ENCODE data around the gene TMEM184C. TPM values are rescaled to one million over a fixed set of nuclear protein-coding genes. Genes with fewer than 3 reads are reported as not detected.

TMEM184C gene
- total RNA-seq, 1 donor from 2014 or later, result 31.3 TPM

DNA sequence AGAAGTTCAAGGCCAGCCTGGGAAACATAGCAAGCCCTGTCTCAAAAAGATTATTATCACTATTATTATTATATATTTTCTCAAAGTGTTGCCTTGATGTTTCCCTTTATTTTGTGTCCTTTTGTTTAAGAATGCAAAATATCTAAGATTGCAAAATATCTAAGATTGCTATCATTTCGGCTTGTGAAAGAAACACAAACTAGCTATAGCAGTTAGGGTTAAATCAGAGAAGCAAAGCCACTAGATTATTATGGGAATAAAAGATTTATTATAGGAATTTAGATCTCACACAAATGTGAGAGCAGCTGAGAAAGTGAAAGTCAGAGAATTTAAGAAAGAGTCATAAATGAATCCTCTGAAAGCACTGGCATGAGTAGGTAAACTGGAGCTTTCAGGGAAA is 18.0 kb upstream of the TMEM184C start:
- TF ChIP-seq, protein P1, sequence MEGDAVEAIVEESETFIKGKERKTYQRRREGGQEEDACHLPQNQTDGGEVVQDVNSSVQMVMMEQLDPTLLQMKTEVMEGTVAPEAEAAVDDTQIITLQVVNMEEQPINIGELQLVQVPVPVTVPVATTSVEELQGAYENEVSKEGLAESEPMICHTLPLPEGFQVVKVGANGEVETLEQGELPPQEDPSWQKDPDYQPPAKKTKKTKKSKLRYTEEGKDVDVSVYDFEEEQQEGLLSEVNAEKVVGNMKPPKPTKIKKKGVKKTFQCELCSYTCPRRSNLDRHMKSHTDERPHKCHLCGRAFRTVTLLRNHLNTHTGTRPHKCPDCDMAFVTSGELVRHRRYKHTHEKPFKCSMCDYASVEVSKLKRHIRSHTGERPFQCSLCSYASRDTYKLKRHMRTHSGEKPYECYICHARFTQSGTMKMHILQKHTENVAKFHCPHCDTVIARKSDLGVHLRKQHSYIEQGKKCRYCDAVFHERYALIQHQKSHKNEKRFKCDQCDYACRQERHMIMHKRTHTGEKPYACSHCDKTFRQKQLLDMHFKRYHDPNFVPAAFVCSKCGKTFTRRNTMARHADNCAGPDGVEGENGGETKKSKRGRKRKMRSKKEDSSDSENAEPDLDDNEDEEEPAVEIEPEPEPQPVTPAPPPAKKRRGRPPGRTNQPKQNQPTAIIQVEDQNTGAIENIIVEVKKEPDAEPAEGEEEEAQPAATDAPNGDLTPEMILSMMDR (IDR thresholded peaks at IDR 0.05), result no peak
- DNase-seq, result no peak
- ATAC-seq, result no peak
- no peak overlapping the region for H3K27ac ChIP-seq
- no peaks in the 10 kb centered on the region for H3K9me3 ChIP-seq
- H3K27me3 ChIP-seq, result no peaks in the 10 kb centered on the region
- H3K4me3 ChIP-seq, result no peak overlapping the region
- intact Hi-C loops (cut with DNase I), result no loop called here
- no peaks in the 10 kb centered on the region for H3K4me1 ChIP-seq
- H3K36me3 ChIP-seq, result no peaks in the 10 kb centered on the region

DNA sequence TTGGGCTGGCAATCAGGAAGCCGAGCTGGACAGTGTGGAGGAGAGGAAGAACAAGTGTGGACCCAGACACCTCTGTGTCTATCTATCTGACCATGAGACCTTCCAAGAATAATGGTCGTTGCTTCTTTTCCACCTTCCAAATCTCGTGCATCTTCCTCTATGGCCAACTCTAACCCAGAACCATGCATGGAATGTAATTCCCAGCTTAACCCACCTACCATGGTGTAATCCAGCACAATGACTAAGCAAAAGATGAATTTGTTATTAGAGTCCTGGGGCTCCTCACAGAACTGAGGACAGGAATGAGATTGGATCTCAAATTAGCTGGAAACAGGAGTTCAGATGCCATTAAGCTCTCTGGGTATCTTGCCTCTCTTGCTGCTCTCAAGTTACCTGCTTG is 17.4 kb upstream of the TMEM184C start:
- H3K27ac ChIP-seq, result no peak overlapping the region
- intact Hi-C loops (cut with DNase I), result no loop called here
- ATAC-seq (no peak), DNase-seq (no peak)
- TF ChIP-seq, protein P1 (IDR thresholded peaks at IDR 0.05), result no peak
- H3K4me1 ChIP-seq, result no peaks in the 10 kb centered on the region
- no peak overlapping the region for H3K4me3 ChIP-seq
- no peaks in the 10 kb centered on the region for H3K27me3 ChIP-seq
- no peaks in the 10 kb centered on the region for H3K36me3 ChIP-seq
- H3K9me3 ChIP-seq, result no peaks in the 10 kb centered on the region

DNA sequence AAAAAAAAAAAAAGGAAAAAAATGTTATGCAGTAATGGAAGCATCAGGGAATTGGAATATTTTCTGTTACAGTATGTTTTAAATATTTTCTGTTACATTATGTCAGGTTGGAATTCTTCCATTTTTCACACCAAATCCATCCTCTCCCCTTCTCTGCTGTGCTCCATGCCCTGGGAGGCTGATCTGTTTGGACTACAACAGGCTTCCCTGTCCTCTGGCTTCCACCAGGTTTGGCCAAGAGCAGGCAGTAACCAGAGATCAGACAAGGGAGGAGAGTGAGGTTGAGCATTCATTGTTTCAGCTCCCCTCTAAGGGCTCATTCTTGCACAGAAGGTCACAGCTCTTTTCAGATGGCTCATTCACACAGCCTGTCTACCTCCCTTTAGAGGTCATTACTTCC is 11.7 kb upstream of the TMEM184C start:
- ATAC-seq, result no peak
- no peak overlapping the region for H3K4me3 ChIP-seq
- no peak overlapping the region for H3K27ac ChIP-seq
- intact Hi-C loops (cut with DNase I), result no loop called here
- no peaks in the 10 kb centered on the region for H3K4me1 ChIP-seq
- no peaks in the 10 kb centered on the region for H3K27me3 ChIP-seq
- H3K36me3 ChIP-seq, result no peaks in the 10 kb centered on the region
- DNase-seq, result no peak
- TF ChIP-seq, protein P1 (IDR thresholded peaks at IDR 0.05), result no peak
- H3K9me3 ChIP-seq, result no peaks in the 10 kb centered on the region

DNA sequence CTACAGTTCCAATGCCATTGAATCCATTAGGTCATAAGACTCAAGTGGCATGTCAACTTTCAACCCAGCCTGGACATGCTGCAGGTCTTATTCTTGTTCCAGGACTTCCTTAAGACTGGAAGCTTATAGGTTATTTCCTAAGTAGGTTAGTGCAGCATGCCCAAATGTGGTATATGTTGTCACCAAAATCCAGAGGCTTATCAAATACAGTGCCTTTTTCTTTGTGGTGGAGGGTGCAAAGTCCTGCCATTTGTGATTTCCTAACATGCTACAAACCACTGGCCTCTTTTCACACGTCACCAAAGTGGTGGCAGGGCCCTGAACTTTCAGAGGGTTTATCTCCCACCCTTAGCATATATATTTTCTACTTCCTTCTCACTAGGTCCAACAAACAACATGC is 9.7 kb upstream of the TMEM184C start:
- H3K4me1 ChIP-seq, result no peaks in the 10 kb centered on the region
- no peaks in the 10 kb centered on the region for H3K9me3 ChIP-seq
- ATAC-seq (no peak), DNase-seq (no peak)
- H3K36me3 ChIP-seq, result no peaks in the 10 kb centered on the region
- H3K27me3 ChIP-seq, result no peaks in the 10 kb centered on the region
- intact Hi-C loops (cut with DNase I), result no loop called here
- TF ChIP-seq, protein P1 (IDR thresholded peaks at IDR 0.05), result no peak
- H3K4me3 ChIP-seq, result no peak overlapping the region
- no peak overlapping the region for H3K27ac ChIP-seq

DNA sequence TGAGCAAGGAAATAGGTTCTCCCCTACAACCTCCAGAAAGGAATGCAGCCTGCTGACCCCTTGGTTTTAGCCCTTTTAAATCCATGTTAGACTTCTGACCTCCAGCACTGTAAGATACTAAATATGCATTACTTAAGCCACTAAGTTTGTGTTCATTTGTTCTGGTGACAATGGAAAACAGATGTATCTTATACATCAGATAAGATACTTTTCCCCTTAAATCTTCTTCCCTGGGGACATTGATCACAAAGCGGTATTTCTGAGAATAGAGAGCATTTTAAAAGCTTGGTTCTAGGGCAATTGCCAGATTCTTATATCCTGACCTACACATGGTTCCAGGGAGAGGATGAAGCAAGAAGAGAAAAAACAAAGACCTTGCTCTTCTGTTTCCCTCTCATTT is 6.5 kb upstream of the TMEM184C start:
- Histone ChIP-seq H3K4me1 (no peaks in the 10 kb centered on the region), H3K27me3 (no peaks in the 10 kb centered on the region), H3K9me3 (no peaks in the 10 kb centered on the region), H3K36me3 (no peaks in the 10 kb centered on the region), H3K4me3 (no peak overlapping the region), H3K27ac (no peak overlapping the region)
- no peak for DNase-seq
- TF ChIP-seq, protein P1 (IDR thresholded peaks at IDR 0.05), result no peak
- intact Hi-C loops (cut with DNase I), result no loop called here
- no peak for ATAC-seq

DNA sequence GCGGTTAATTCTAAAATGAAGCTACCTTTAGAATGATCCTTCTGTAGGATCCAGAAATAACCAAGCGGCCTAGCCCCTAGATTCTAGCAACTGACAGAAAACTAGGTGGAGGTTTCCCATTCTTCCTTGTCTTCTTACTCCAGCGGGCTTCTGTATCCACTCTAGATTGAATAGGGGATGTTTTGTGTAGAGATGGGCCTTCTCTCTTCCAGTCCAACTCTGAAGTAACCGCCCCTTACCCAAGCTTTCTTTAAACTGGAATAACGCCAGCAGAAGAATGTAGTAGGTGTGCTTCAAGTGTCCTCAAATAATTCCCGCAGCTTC is 386 bp upstream of the TMEM184C start:
- intact Hi-C loops (cut with DNase I), result no loop called here
- no peak for ATAC-seq
- peak overlapping the region; percentile 90 for H3K27ac ChIP-seq

More for the DNA sequence above, 386 bp upstream of the TMEM184C start:
- no peak for DNase-seq
- no peaks in the 10 kb centered on the region for H3K36me3 ChIP-seq
- H3K4me1 ChIP-seq, result peaks cover 37% of the 10 kb centered on the region
- H3K4me3 ChIP-seq, result peak overlapping the region; percentile 91
- TF ChIP-seq, protein P1 (IDR thresholded peaks at IDR 0.05), result no peak
- H3K9me3 ChIP-seq, result no peaks in the 10 kb centered on the region
- no peaks in the 10 kb centered on the region for H3K27me3 ChIP-seq
